Neural crest cell (in vitro differentiated cells): ENCODE data around the gene VASP. TPM values are rescaled to one million over a fixed set of nuclear protein-coding genes. Genes with fewer than 3 reads are reported as not detected.

Source experiments
- DNase-seq: peaks from one replicate; pipeline ENCODE4 v3.0.0; 2021; ENCODE audit warnings: low read depth, mixed read lengths, low spot score
- H3K27ac Mint-ChIP-seq: one replicate; pipeline ENCODE4 v1.8.0; 2021; ENCODE audit warnings: mild to moderate bottlenecking, mixed read lengths; ENCODE audit not compliant: unreplicated experiment
- H3K27me3 Mint-ChIP-seq: 2 replicates; pipeline ENCODE4 v1.8.0; 2021; ENCODE audit warnings: low read depth, mild to moderate bottlenecking, mixed read lengths
- H3K36me3 Mint-ChIP-seq: 2 replicates; pipeline ENCODE4 v1.8.0; 2021; ENCODE audit warnings: low read depth, mild to moderate bottlenecking, mixed read lengths
- H3K4me1 Mint-ChIP-seq: 2 replicates; pipeline ENCODE4 v1.8.0; 2021; ENCODE audit warnings: mixed read lengths
- H3K4me3 Mint-ChIP-seq: one replicate; pipeline ENCODE4 v1.8.0; 2021; ENCODE audit warnings: mild to moderate bottlenecking, mixed read lengths
- H3K9me3 Mint-ChIP-seq: 2 replicates; pipeline ENCODE4 v1.8.0; 2021; ENCODE audit warnings: mixed read lengths
- CTCF ChIP-seq: fragments of 200-600 bp; sonication (generic); conservative IDR thresholded peaks from 2 replicates; pipeline ENCODE4 v1.5.0; 2021; ENCODE audit warnings: antibody characterized with exemption, mild to moderate bottlenecking
- total RNA-seq: library from RNA; stranded (reverse); gene quantifications from 2 replicates; pipeline ENCODE4 v1.2.1, GENCODE V29; 2021

VASP gene
- total RNA-seq, 1 donor from 2014 or later: 49.9 TPM

GRCh38 chr19:45523642-45524256, 16.5 kb downstream of the VASP start:
- H3K9me3 Mint-ChIP-seq: no peaks in the 10 kb centered on the region
- H3K27me3 Mint-ChIP-seq: peaks cover 18% of the 10 kb centered on the region
- no peak overlapping the region for H3K27ac Mint-ChIP-seq
- H3K36me3 Mint-ChIP-seq: peaks cover 9% of the 10 kb centered on the region
- H3K4me3 Mint-ChIP-seq: peak overlapping the region; percentile 54
- DNase-seq: peak; percentile 67
- H3K4me1 Mint-ChIP-seq: peaks cover 18% of the 10 kb centered on the region
- TF ChIP-seq CTCF: peak; percentile 88

- no peak for DNase-seq
- Mint-ChIP-seq H3K27me3 (peaks cover 27% of the 10 kb centered on the region), H3K36me3 (peaks cover 9% of the 10 kb centered on the region), H3K4me3 (no peak overlapping the region), H3K9me3 (no peaks in the 10 kb centered on the region), H3K4me1 (peaks cover 22% of the 10 kb centered on the region), H3K27ac (no peak overlapping the region)
- no peak for TF ChIP-seq CTCF
Measured at GRCh38 chr19:45524575-45525129, 17.4 kb downstream of the VASP start.

GRCh38 chr19:45526143-45526542, 18.9 kb downstream of the VASP start:
- peaks cover 9% of the 10 kb centered on the region for H3K36me3 Mint-ChIP-seq
- H3K27ac Mint-ChIP-seq: no peak overlapping the region
- no peaks in the 10 kb centered on the region for H3K9me3 Mint-ChIP-seq
- peaks cover 39% of the 10 kb centered on the region for H3K27me3 Mint-ChIP-seq
- H3K4me1 Mint-ChIP-seq: peaks cover 22% of the 10 kb centered on the region
- no peak overlapping the region for H3K4me3 Mint-ChIP-seq
- DNase-seq: peak; percentile 44
- TF ChIP-seq CTCF: no peak

GRCh38 chr19:45526971-45527370, 19.7 kb downstream of the VASP start:
- DNase-seq: no peak
- H3K27me3 Mint-ChIP-seq: peaks cover 47% of the 10 kb centered on the region
- peaks cover 6% of the 10 kb centered on the region for H3K9me3 Mint-ChIP-seq
- peaks cover 22% of the 10 kb centered on the region for H3K4me1 Mint-ChIP-seq
- H3K4me3 Mint-ChIP-seq: no peak overlapping the region
- TF ChIP-seq CTCF: no peak
- H3K27ac Mint-ChIP-seq: no peak overlapping the region
- peaks cover 15% of the 10 kb centered on the region for H3K36me3 Mint-ChIP-seq

- peaks cover 20% of the 10 kb centered on the region for H3K36me3 Mint-ChIP-seq
- TF ChIP-seq CTCF: no peak
- H3K9me3 Mint-ChIP-seq: peaks cover 6% of the 10 kb centered on the region
- no peak overlapping the region for H3K27ac Mint-ChIP-seq
- DNase-seq: no peak
- H3K27me3 Mint-ChIP-seq: peaks cover 47% of the 10 kb centered on the region
- peaks cover 22% of the 10 kb centered on the region for H3K4me1 Mint-ChIP-seq
- H3K4me3 Mint-ChIP-seq: peak overlapping the region; percentile 12
Measured at GRCh38 chr19:45527731-45528130, 20.5 kb downstream of the VASP start.
